Kidney (tissue), 14 donors: Measurements from ENCODE around the gene SYNGR1. TPM values are rescaled to one million over a fixed set of nuclear protein-coding genes. Genes with fewer than 3 reads are reported as not detected.
"Not testable (repeated sequence)": the region's sequence is repeated elsewhere in the genome, so short reads cannot be mapped to it uniquely, and the experiment has no call there.

ENCODE experiments used
- DNase-seq, 5 donors: peaks; one replicate each; pipeline ENCODE4 v3.0.0-alpha.2; 2013 to 2020
- FAIRE-seq: peaks from 2 replicates; lab custom pipeline; 2012; peaks lifted over from hg19 to GRCh38; lab: Jason Lieb, UNC
- H3K27ac ChIP-seq, 2 donors: one replicate each; pipeline ENCODE4 v1.7.0; 2013; ENCODE audit warnings: low read depth in 2 of 2, low read length in 2 of 2, inconsistent platforms in 1 of 2
- H3K27me3 ChIP-seq: one replicate; pipeline ENCODE4 v1.7.1; 2013; ENCODE audit warnings: low read length, inconsistent platforms; ENCODE audit not compliant: control insufficient read depth, insufficient read depth
- H3K36me3 ChIP-seq, 3 donors: one replicate each; pipeline versions ENCODE4 v1.7.0 to v1.7.1; 2013; ENCODE audit warnings: low read length in 3 of 3, control low read depth in 1 of 3, inconsistent platforms in 1 of 3; ENCODE audit not compliant: insufficient read depth in 3 of 3, control insufficient read depth in 2 of 3
- H3K4me1 ChIP-seq, 3 donors: one replicate each; pipeline versions ENCODE4 v1.7.0 to v1.7.1; 2013; ENCODE audit warnings: low read length in 3 of 3, inconsistent platforms in 1 of 3, low read depth in 1 of 3; ENCODE audit not compliant: control insufficient read depth in 2 of 3, insufficient read depth in 2 of 3
- H3K4me3 ChIP-seq, 3 donors: one replicate each; pipeline versions ENCODE4 v1.7.0 to v1.8.1; 2013; ENCODE audit warnings: low read length in 3 of 3, control low read depth in 1 of 3, inconsistent platforms in 1 of 3
- H3K9ac ChIP-seq, 3 donors: one replicate each; pipeline versions ENCODE4 v1.7.0 to v1.7.1; 2013; ENCODE audit warnings: low read length in 3 of 3, control low read depth in 1 of 3, inconsistent platforms in 1 of 3
- H3K9me3 ChIP-seq, 3 donors: one replicate each; pipeline versions ENCODE4 v1.7.0 to v1.7.1; 2013; ENCODE audit warnings: low read length in 3 of 3, control low read depth in 1 of 3, inconsistent platforms in 1 of 3; ENCODE audit not compliant: control insufficient read depth in 2 of 3, insufficient read depth in 1 of 3
- intact Hi-C: fragments of 100-400 bp; cut with DNase I; formaldehyde crosslinking; loops from one replicate; pipeline ENCODE4 v1.11.1; 2022
- polyA plus RNA-seq: library from polyadenylated mRNA; stranded (reverse); fragments of 350-450 nt; fragmentation: Illumina TruSeq; extraction: RNeasy Lipid Tissue Mini Kit (QIAGEN cat#74804); gene quantifications from one replicate; pipeline ENCODE4 v1.2.3, GENCODE V29; 2014; ENCODE audit warnings: low read depth, low replicate concordance; ENCODE audit not compliant: insufficient read depth
- total RNA-seq: library from RNA; stranded (reverse); fragmentation: NEBNext Ultra II Directional; extraction: Animal tissue kit (Norgen Biotek cat#: 25700); gene quantifications from one replicate; pipeline ENCODE4 v1.2.1, GENCODE V29; 2021
- TF ChIP-seq, protein P1 (sequence below): IDR thresholded peaks from 3 replicates; pipeline ENCODE4 v1.5.1; 2012; ENCODE audit warnings: mild to moderate bottlenecking, moderate library complexity, borderline replicate concordance; ENCODE audit not compliant: insufficient read depth; ENCODE audit errors: extremely low read depth
- donor health status: control.
- donor health status: control.
- donor health status: control.
- donor health status: control.
- donor health status: control.
- donor health status: DM: yes; HTN: yes; CAD: no.
- donor health status: Normal renal cell carcinoma (clear cell type).

SYNGR1 gene
- total and polyA plus RNA-seq, 2 donors from 2014 or later = 21.5 to 43.0 TPM

DNA sequence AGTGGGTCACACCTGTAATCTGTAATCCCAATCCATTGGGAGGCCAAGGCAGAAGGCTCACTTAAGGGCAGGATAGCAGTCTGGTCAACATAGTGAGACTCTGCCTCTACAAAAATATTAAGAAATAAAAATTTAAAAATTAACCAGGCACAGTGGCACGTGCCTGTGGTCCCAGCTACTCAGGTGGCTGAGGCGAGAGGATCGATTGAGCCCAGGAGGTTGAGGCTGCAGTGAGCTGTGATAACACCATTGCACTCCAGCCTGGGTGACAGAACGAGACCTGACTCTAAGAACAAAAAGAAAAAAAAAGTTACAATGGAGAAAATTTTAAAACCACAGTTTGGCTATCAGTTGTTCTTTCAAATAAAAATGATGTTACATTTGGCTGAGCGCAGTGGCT, 13.4 kb upstream of the SYNGR1 start:
- H3K27me3 ChIP-seq = no peaks in the 10 kb centered on the region
- no peak overlapping the region for H3K27ac ChIP-seq
- H3K4me3 ChIP-seq = no peak overlapping the region
- H3K36me3 ChIP-seq = no peaks in the 10 kb centered on the region
- FAIRE-seq (no peak), DNase-seq (no peak)
- TF ChIP-seq, protein P1, sequence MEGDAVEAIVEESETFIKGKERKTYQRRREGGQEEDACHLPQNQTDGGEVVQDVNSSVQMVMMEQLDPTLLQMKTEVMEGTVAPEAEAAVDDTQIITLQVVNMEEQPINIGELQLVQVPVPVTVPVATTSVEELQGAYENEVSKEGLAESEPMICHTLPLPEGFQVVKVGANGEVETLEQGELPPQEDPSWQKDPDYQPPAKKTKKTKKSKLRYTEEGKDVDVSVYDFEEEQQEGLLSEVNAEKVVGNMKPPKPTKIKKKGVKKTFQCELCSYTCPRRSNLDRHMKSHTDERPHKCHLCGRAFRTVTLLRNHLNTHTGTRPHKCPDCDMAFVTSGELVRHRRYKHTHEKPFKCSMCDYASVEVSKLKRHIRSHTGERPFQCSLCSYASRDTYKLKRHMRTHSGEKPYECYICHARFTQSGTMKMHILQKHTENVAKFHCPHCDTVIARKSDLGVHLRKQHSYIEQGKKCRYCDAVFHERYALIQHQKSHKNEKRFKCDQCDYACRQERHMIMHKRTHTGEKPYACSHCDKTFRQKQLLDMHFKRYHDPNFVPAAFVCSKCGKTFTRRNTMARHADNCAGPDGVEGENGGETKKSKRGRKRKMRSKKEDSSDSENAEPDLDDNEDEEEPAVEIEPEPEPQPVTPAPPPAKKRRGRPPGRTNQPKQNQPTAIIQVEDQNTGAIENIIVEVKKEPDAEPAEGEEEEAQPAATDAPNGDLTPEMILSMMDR = no peak
- intact Hi-C loops = no loop called here
- H3K4me1 ChIP-seq = no peaks in the 10 kb centered on the region
- no peaks in the 10 kb centered on the region for H3K9me3 ChIP-seq
- H3K9ac ChIP-seq = no peak overlapping the region

GRCh38 chr22:39339775-39340174, 10.0 kb upstream of the SYNGR1 start:
- DNase-seq, H3K4me1 ChIP-seq, H3K27me3 ChIP-seq, H3K9me3 ChIP-seq, FAIRE-seq, H3K36me3 ChIP-seq, intact Hi-C loops, H3K4me3 ChIP-seq, H3K27ac ChIP-seq, H3K9ac ChIP-seq: not testable (repeated sequence)

DNA sequence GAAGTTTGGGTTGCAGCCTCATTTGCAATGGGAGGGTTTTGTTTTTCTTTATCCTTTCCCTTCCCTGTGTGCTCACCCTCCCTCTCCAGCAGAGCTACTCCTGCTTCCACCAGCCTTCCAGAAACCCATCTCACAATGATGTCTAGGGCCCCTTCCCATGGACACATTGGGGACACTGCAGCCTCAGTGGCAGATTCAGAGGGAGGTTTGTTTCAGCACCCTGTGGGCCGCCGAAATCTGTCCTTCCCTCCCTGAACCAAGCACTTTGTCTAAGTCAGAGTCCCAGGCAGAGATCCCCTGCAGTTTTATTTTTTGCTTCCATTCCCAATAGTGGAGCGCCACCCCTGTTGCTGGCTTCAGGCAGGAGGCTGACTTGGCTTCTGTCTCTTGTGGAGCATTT, 8.6 kb upstream of the SYNGR1 start:
- H3K9ac ChIP-seq = no peak overlapping the region
- no peak overlapping the region for H3K27ac ChIP-seq
- DNase-seq (no peak), FAIRE-seq (no peak)
- TF ChIP-seq, protein P1 = no peak
- intact Hi-C loops = no loop called here
- no peaks in the 10 kb centered on the region for H3K4me1 ChIP-seq
- H3K4me3 ChIP-seq = no peak overlapping the region
- H3K9me3 ChIP-seq = no peaks in the 10 kb centered on the region
- no peaks in the 10 kb centered on the region for H3K27me3 ChIP-seq
- no peaks in the 10 kb centered on the region for H3K36me3 ChIP-seq

DNA sequence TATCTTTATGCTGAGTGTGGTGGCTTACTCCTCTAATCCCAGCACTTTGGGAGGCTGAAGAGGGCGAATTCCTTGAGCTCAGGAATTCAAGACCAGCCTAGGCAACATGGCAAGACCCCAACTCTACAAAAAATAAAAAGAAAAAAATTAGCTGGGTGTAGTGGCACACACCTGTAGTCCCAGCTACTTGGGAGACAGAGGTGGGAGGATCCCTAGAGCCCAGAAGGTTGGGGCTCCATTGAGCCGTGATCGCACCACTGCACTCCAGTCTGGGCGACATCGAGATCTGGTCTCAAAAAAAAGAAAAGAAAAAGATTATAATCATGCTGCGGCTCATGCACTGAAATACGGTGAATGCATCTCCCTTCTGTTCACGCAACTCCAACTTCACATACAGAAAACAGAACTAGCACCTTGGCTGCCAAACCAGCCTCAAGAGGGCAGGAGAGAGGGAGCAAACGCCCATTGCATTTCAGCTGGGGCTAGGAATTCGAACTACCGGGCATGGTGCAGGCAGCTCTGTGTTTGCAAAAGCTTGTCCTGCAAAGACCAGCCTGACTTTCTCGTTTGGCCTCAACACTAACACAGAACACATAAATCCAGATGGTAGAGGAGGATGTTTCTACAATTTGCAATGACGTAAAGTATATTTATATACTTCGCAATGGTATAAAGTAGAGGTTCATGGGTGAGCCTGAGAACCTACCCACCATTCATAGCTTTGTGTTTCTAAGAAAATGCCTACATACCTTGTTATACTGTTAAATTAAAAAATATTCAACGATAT, 6.3 kb upstream of the SYNGR1 start:
- H3K4me1 ChIP-seq = no peaks in the 10 kb centered on the region
- H3K36me3 ChIP-seq = no peaks in the 10 kb centered on the region
- TF ChIP-seq, protein P1 = peak; percentile 71
- no peak overlapping the region for H3K9ac ChIP-seq
- H3K27ac ChIP-seq = no peak overlapping the region
- FAIRE-seq (peak; percentile 53), DNase-seq (peak in 4 of 5 donors; percentile 73 to 81 (median 80))
- no peaks in the 10 kb centered on the region for H3K27me3 ChIP-seq
- H3K9me3 ChIP-seq = no peaks in the 10 kb centered on the region
- intact Hi-C loops = no loop called here
- no peak overlapping the region for H3K4me3 ChIP-seq
